Activated CD4-positive, alpha-beta T cell treated with anti-CD3 and anti-CD28 coated beads, Interleukin-2, amount 10 ng/mL, durations not matched to agents 24 days and 14 days (primary cell): ENCODE measurements around the gene DNAI2. TPM values are rescaled to one million over a fixed set of nuclear protein-coding genes. Genes with fewer than 3 reads are reported as not detected.

Source experiments
- total RNA-seq: library from RNA; stranded (reverse); gene quantifications from 2 replicates; pipeline ENCODE4 v1.2.3, GENCODE V29; 2022

DNAI2 gene
- total RNA-seq, 1 donor from 2014 or later, result 0.09 TPM

Other genes with a start within 250 kb of the DNAI2 start
- gene RPL38, start 70.6 kb upstream of the DNAI2 start, total RNA-seq, result 1,176 and 1,244 TPM in 2 replicates
- gene TTYH2, start 60.7 kb upstream of the DNAI2 start, total RNA-seq, result 7.8 and 8.1 TPM in 2 replicates
- gene KIF19, start 52.0 kb downstream of the DNAI2 start, total RNA-seq, result 0.09 and 0.23 TPM in 2 replicates
- not detected in 2 replicates for gene BTBD17, start 87.6 kb downstream of the DNAI2 start, total RNA-seq
- gene GPR142, start 93.3 kb downstream of the DNAI2 start, total RNA-seq, result 0.28 TPM in 1 of 2 replicates, not detected in the other
- gene GPRC5C, start 157.9 kb downstream of the DNAI2 start, total RNA-seq, result 0.42 and 0.54 TPM in 2 replicates
- gene CD300A, start 192.4 kb downstream of the DNAI2 start, total RNA-seq, result 14.9 and 15.3 TPM in 2 replicates